22Rv1 (cell line): ENCODE data around the gene SLC7A1.
"Not testable (repeated sequence)": the region's sequence is repeated elsewhere in the genome, so short reads cannot be mapped to it uniquely, and the experiment has no call there.

Experiments used
- CTCF ChIP-seq: fragments of 450-650 bp; IDR thresholded peaks from 2 replicates; pipeline ENCODE4 v1.5.1; 2017; ENCODE audit warnings: mild to moderate bottlenecking
- ZFX ChIP-seq: fragments of 450-650 bp; IDR thresholded peaks from 2 replicates; pipeline ENCODE4 v1.6.1; 2017; ENCODE audit warnings: antibody characterized with exemption, borderline replicate concordance

DNA sequence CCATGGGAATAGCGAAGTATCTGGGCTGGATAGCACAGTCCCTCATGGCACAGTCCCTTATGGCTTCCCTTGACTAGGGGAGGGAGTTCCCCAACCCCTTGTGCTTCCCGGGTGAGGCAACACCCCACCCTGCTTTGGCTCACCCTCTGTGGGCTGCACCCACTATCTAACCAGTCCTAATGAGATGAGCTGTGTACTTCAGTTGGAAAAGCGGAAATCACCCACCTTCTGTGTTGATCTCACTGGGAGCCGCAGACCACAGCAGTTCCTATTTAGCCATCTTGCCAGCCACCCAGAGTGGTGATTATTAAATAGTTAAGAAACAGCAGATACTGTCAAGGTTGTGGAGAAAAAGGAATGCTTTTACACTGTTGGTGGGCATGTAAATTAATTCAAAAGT is 41.3 kb upstream of the SLC7A1 start:
- TF ChIP-seq CTCF, ZFX: not testable (repeated sequence)
